ENCODE data around the gene CTNNA1.

DNA sequence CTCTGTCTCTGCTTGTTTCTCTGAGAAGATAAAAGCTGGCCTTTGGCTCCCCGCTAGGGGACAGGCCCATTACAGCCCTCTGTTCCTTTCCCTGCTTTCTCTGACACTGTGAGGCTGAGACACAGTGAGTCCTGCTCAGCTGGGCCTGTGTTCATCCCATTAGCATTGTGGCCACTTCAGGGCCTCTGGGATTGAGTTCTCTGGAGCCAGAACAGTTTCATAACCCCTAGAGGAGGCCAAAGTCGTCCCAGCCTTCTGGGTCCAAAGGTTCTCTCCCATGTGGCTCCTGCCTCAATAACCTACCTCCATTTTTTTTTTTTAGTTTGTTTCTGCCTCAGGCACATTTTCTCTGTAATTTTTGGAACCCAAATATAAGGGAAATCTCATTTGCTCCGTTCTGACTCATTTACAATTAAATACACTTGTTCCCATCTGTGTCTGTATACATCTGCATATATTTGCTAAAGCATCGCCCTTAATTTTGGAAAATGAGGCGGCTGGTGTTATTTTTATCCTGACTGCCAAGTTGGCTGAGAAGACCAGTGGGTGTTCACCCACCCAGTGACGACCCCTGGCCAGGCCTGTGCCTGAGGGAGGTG lies 27.3 kb upstream of the CTNNA1 start:
- no peak for TF ChIP-seq CTCF (conservative IDR thresholded peaks at IDR 0.05; ENCODE audit: low read length)
- no peak for TF ChIP-seq EZH2phosphoT487 (IDR thresholded peaks at IDR 0.05; ENCODE audit: borderline replicate concordance)
